Mesenteric fat pad (tissue), 1 donor: ENCODE data around the gene SH3RF1. TPM values are rescaled to one million over a fixed set of nuclear protein-coding genes. Genes with fewer than 3 reads are reported as not detected.
"Not testable (repeated sequence)": the region's sequence is repeated elsewhere in the genome, so short reads cannot be mapped to it uniquely, and the experiment has no call there.

ENCODE experiments used
- DNase-seq: peaks from one replicate; pipeline ENCODE4 v3.0.0-alpha.2; 2020; ENCODE audit warnings: low spot score
- long read RNA-seq: library from polyadenylated mRNA; unstranded; transcript quantifications from one replicate; pipeline ENCODE4 v2.0.0, GENCODE V29; 2020
- total RNA-seq: library from RNA; stranded (reverse); fragmentation: NEBNext Ultra II Directional; extraction: Animal tissue kit (Norgen Biotek cat#: 25700); gene quantifications from one replicate; pipeline ENCODE4 v1.2.1, GENCODE V29; 2021
- donor health status: DM: yes; HTN: yes; CAD: no.

SH3RF1 gene
- 30.3 TPM for total RNA-seq
- long read RNA-seq, full-length matches to known transcripts, result 2 of 35 reads
- long read RNA-seq, partial matches to known transcripts, result 27 of 35 reads
- long read RNA-seq, other reads (novel, unspliced or antisense), result 6 of 35 reads

DNA sequence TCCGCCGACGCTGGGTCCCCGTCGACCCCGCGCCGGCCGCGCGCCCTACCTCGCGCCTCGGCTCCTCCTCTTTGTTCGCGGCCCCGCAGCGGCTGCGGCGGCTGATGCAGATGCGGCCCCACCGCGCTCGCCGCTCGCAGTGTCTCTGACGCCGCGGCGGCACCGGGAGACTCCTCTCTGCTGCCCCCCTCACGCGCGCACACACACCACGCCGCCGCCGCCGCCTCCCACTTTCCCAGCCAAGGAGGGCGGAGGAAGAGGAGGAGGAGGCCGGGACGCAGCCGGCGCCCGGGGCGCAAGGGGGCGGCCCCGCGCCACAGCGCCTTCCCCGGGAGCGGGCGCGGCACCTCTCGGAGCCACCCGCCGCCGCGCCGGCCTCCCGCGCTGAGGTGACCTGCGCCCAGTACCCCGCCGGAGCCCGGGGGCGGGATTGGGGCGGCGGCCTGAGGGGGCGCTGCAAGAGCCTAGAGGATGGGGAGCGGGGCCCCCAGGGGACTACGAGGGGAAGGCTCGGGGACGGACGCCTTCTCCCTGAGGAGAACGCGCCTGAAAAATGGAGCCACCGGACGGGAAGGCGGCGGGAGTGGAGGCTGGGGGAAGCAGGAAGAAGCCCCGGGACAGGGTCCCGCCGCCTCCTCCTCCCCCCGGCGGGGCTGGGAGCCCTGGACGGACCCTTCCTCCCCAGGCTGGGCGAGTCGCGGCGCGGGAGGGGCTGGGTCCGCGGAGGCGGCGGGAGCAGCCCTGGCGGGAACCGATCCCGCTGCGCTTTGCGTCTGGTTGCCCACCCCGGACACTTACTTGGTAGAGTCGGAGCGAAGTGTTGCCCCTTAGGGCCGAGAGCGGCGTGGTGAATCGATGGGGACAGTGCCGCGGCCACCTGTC, at the start of gene SH3RF1:
SH3RF1 (minus strand) TSS at position 147 of the 882 bp plus-strand sequence. CDS start 1,744 bp downstream, outside the sequence.
- DNase-seq, result peak; percentile 95

DNA sequence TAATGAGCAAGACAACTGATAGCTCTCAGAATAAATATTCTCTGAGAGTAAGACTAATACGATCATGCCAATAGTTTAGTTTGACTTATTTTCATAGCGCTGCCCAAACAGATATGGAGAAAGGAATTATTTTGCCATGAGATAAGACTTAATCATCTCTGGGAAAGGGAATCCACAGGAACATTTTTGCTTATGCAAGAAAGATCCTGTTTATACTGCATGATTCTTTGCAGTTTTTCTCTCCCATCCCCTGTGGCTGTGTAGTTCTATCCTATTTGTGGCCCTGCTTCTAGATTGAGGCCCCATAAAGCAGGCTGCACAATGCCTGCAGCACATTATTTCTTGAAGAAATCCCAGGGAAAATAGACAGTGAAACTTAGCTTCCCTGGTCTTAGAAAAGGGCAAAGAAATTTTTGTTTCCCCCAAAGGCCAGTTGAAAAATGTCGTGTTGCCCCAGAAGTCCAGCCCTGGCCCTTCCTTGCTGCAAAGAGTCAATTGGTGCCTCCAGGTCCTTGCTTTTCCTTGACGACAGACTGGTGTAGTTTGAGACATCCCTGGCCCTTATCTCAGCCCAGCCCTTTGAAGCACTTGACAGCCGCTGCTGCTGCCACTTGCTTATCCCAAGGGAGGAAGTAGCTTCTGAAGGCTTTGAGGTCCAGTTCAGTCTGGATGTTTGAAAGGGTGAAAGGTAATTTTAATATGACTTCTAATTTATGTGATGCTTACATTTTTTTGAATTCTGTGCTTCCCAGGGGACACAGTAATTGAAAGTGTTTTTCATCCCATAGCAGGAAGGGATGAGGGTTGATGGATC, 45.0 kb upstream of the SH3RF1 start:
- no peak for DNase-seq

DNA sequence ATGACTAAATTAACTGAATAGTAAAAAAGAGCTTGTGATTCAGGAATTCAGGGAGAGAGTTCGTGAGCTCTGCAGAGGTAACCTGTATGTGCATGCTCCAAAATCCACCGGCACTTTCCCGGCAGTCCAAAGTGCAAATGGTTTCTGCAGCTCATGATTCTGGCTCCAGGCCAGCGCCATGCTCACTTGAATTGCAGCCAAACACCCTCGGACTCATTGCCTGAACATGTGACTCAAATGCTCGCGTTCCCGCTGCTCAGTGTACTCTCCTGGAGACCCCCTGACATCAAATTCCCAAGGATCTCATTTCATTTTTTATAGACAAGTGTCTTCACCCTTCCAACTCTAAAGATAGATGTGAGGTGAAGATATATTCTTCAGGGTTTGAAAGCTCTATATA, 44.1 kb upstream of the SH3RF1 start:
- no peak for DNase-seq

DNA sequence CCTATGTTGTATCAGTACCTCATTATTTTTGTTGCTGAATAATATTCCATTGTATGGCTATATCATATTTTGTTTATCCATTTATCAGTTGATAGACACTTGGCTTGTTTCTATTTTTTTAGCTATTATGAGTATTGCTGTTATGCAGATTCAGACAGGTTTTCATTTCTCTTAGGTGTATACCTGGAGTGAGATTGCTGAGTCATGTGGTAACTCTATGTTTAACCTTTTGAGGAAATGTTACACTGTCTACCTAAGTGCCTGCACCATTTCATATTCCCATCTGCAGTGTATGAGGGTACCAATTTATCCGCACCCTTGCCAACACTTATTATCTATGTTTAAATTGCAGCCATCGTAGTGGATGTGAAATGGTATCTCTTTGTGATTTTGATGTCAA, 43.0 kb upstream of the SH3RF1 start:
- DNase-seq, result no peak

DNA sequence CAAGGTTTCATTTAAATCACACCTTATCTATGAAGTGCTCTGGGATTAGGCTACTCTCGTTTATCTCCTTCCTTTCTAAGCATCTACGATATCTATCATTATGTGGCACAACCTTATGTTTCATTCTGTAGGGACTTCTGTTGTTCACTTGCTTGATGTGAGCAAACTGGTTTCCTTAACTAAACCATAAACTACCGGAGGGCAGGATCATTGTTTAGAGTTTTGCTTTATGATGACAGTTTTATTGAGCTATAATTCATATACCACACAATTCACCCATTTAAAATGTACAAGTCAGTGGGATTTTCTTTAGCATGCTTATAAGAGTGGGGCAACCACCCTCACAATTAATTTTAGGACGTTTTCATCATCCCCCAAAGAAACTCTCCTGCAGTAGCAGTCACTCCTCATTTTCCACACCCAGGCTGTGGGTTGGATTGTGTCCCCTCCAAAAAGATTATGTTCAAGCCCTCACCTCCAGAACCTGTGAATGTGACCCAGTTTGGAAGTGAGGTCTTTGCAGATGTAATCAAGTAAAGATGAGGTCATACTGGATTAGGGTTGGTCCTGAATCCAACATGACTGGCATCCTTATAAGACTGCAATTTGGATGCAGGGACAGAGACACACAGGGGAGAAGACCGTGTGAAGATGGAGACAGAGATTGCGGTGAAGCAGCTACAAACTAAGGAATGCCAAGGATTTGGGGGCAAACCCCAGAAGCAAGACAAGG, 42.1 kb upstream of the SH3RF1 start:
- no peak for DNase-seq

DNA sequence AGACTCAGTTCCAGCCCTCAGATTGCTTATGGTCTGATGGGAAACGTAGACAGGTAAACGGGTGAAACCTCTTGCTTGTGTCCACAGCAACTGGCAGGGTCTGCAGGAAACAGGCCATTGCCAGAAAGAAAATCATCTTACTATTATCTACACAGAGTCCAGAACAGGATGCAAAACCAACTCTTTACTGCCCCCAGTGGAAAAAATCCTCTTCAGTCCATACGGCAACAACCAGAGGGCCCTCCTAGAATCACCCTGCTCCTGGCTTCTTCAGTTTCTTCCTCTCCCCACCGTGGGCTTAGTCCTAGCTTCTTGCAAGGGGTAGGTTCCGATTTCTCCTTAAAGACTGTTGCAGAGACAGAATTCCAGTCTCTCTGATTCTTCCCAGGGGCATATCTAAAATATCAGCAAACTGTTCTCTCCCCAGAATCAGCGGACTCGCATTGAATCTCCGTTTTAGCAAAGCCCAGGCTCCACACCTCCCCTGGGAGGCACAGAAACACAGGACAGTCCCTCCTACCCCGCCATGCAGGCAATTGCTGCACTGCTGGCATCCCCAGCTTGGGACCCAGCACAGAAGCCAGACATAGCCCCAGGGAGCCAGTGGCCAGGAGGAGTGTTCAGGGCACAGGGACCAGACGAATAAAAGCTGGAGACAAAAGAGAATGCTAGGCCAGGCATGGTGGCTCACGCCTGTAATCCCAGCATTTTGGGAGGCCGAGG, 41.0 kb upstream of the SH3RF1 start:
- no peak for DNase-seq

DNA sequence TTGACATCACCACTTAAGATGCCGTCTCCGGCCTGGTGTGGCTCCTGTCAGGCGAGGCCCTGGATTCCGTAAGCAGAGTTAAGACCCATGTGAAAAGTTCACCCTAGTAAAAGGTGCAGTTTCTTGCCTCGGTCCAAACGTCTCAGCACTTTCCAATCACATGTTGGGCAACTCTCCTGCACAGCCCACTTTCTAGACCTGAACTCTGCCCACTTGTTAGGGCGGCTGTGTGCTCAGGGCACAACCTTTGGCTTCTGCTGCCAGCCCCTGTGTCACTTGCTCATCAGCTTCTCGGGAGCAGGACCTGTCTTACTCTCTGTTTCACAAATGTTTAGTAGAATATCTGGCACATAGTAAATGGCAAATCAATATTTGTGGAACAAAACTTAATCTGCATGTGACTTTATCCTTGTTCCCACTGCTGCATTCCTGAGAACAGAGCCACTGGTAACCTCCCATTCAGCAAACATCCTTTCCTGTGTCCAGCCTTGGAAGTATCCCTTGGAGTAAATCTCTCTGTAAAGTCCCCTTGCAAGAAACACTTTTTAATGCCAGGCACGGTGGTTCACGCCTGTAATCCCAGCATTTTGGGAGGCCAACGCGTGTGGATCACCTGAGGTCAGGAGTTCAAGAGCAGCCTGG, 38.7 kb upstream of the SH3RF1 start:
- DNase-seq, result no peak

DNA sequence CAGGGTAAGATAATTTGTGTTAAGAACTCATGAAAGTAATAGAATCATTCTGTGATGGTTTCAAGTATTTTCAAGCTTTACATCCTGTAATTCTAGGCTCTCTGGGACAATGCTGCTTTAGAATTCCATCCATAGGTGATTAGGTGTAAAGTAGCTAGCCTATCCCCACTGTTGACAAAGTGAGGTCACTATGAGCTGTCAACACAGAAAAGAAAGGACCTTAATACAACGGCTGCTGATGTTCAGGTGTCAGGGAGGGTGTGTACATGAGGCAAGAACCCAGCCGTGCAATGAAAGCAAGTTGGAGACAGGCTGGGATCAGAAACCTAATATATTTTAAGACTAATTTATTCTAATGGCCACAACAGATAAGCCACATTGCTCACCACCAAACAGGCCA, 36.8 kb upstream of the SH3RF1 start:
- DNase-seq, result no peak

DNA sequence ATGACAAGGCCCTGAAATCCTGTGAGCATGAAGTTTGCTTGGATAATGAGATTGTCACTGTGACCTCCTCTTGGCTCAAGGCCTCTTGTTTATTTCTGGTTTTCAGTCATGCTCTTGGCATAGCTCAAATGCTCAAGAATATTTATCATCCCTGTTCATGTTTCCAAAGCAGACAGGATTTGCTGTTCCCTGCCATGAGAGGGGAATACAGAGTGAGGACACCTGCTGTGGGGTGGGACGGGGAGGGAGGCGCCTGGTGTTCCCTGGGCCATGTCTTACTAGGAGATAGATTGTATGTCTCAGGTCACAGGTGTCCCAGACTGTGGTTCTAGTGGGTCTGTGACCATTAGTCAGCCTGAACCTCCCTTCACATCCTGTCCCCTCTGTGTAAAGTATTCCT, 34.9 kb upstream of the SH3RF1 start:
- no peak for DNase-seq

DNA sequence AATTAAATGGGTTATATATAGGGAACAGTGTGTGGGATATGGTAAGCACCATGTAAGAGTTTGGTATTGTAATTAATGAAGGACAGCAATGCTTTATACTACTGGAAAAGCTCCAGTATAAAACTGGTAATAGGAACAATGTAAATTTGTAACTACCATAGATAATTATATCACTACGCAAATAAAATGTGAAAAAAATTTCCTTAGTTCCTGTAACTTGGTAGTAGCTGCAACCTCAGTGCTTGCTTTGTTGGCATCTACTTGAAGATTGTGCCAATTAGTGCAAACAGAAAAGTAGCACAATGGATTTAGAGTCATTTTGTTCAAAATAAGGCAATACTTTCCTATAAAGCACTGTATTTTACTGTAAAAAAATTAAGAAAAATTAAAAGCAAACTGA, 34.4 kb upstream of the SH3RF1 start:
- DNase-seq, result no peak

DNA sequence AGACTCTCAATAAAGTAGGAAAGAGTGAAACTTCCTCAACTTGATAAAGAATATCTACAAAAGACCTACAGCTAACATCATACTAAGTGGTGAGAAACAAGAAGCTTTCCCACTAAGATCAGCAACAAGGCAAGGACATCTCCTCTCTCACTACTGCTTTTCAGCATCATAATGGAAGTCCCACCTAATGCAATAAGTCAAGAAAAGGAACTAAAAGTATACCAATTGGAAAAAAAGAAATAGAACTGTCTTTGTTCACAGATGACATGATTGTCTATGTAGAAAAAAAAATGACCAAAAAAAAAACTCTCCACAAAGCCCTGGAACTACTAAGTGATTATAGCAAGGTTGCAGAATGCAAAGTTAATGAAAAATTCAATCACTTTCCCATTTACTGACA, 25.1 kb upstream of the SH3RF1 start:
- no peak for DNase-seq

DNA sequence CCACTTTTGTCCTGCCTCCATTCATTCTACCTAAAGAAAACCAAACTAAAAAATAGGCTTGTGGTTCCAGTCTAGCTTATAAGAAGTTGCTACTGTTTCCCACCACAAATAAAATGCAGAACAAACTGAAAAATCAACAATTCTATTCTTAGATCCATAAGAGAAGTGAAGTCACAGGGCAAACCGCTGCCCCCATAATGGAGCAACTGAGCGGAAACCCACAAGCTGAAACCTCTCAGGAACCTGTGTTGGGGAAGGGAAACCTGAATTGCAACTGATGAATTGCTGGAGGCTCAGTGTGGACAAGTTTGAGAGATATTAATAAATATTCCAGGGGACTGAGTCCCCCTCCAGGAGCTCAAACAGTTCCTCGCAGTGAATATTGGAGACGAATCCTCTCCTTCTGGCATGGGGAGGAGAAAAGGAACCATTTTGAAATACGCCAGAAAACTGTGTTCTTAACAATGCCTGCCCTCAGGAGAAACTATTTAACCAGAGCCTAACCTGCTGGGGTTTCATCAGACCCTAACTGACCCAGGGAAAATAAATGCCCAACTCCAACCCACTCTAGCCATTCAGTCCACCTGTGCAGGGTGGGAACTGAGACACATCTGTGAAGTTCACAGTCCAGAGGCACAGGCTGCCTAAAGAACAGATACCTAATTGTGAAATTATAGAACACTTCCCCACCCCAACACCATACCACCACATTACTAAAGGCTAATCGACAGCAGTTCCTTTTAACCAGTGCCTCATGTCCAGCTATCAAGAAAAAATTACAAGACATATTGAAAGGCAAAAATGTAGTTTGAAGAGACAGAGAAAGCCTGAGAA, 22.8 kb upstream of the SH3RF1 start:
- DNase-seq, result no peak

DNA sequence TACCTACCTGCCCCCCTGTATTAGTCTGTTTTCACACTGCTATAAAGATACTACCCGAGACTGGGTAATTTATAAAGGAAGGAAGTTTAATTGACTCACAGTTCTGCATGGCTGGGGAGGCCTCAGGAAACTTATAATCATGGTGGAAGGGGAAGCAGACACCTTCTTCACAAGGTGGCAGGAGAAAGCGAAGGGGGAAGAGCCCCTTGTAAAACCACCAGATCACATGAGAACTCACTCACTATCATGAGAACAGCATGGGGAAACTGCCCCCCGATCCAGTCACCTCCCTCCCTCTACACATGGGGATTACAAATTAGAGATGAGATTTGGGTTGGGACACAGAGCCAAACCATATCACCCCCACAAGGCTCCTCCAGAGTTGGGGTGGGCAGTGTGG, 17.2 kb upstream of the SH3RF1 start:
- not testable (repeated sequence) for DNase-seq

DNA sequence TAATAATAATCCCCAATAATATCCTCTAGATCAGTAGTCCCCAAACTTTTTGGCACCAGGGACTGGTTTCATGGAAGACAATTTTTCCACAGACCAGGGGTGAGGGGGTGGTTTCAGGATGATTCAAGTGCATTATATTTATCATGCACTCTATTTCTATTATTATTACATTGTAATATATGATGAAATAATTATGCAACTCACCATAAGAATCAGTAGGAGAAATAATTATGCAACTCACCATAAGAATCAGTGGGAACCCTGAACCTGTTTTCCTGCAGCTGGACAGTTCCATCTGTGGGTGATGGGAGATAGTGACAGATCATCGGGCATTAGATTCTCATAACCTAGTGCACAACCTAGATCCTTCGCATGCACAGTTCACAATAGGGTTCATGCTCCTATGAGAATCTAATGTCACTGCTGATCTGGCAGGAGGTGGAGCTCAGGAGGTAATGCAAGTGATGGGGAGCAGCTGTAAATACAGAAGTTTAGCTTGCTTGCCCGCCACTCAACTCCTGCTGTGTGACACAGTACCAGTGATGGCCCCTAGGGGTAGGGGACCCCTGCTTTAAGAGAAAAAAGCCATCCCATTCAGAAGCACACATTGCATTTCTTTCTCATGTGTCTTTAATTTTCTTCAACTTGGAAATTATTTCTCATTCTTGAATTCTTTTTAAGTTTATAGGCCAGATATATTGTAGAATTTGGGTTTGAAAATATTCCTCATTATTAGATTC, 16.0 kb upstream of the SH3RF1 start:
- no peak for DNase-seq

DNA sequence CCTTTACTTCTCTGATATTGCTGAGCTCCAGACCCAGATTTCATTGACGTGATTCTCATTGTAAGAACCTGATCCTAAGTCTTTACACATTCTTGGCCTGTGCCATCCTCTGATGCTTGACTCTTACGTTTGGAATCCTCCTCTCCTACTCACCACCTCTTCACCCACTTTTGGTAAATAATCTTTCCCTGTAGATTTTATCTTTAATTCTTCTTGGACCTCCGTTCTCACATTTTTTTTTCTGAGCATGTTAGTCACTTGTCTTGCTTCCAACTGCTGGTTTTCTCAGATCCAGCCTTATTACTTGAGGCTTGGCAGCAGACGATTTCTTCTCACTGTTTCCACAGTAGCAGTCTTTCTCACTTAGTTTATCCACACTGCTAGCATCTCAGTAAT, 12.4 kb upstream of the SH3RF1 start:
- no peak for DNase-seq

DNA sequence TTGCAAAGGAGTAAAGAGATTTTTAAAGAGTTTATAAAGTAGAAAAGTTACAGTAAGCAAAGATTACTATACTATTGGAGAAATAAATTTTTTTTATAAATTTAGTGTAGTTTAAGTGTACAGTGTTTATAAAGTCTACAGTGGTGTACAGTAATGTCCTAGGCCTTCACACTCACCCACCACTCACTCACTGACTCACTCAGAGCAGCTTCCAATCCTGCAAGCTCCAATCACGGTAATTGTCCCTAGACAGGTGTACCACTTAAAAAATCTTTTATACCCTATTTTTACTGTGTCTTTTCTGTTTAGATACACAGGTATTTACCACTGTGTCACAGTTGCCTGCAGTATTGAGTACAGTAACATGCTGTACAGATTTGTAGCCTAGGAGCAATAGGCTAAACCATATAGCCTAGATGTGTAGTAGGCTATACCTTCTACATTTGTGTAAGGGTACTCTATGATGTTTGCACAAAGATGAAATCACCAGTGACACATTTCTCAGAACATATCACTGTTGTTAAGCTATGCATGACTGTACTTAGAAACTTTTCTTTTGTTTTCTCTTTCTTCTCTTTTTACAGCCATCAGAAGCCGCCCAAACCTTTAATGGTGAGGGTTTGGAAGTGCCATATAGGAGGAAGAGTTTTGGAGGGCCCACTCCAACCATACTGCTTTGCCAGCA, 11.8 kb upstream of the SH3RF1 start:
- no peak for DNase-seq

DNA sequence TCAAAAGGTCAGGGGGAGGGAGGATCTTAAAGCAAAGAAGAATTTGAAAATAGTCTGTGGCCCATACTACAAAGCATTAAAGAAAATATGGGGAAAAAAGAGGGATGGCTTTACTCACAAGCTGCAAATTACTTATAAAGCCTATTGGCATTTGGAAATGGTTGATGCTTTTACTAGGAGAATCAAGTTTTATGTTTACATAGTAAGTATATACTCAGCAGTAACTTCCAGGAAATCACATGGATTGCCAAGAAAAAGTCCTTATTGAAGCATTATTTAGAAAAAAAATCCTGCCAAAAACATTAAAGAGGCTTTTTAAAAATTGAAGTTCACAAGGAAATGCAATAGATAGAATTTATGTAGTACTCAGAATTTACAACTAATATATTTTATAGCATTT, 8.4 kb upstream of the SH3RF1 start:
- no peak for DNase-seq

DNA sequence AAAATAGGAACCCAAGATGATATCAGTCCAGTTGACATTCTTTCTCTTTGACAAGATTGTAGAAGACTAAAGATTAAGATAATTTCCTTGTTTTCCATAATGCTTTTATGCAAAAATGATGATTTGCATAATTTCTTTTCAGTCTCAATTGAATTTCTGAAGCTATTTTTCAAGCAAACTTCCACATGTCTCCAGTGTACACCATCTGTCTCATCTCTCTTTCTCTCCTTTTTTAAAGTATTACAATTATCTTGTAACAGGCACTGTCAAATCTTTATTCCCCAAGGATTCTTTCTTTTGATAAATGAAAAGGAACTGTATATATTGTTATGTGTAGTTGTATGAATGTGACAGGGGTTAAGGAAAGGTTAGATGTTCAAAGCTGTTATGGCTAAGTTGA, 7.9 kb upstream of the SH3RF1 start:
- no peak for DNase-seq
